Central memory CD8-positive, alpha-beta T cell (primary cell): ENCODE data around the gene MDFI.
A peak's percentile ranks its signal among the peaks of the same experiment; 100 is the strongest.

Experiments used
- ATAC-seq: fragments of 150-1000 bp; cut with Tn5 transposase; replicated peaks from 2 replicates; pipeline ENCODE4 v1.10.0; 2022; ENCODE audit warnings: mild to moderate bottlenecking, moderate FRiP score, moderate number of reproducible peaks; ENCODE audit not compliant: poor library complexity, severe bottlenecking; ENCODE audit errors: extremely low read depth
- DNase-seq, 2 donors: peaks; one replicate each; pipeline ENCODE4 v3.0.0; 2021; ENCODE audit warnings: low spot score in 2 of 2
- H3K27ac Mint-ChIP-seq: one replicate; pipeline ENCODE4 v1.8.0; 2022; ENCODE audit warnings: low read depth, mild to moderate bottlenecking, moderate library complexity, mixed read lengths
- H3K27me3 Mint-ChIP-seq: one replicate; pipeline ENCODE4 v1.8.0; 2022; ENCODE audit warnings: mixed read lengths
- H3K36me3 Mint-ChIP-seq: one replicate; pipeline ENCODE4 v1.8.0; 2022; ENCODE audit warnings: mild to moderate bottlenecking, moderate library complexity, mixed read lengths; ENCODE audit not compliant: insufficient read depth
- H3K4me1 Mint-ChIP-seq: one replicate; pipeline ENCODE4 v1.8.0; 2022; ENCODE audit warnings: mixed read lengths
- H3K4me3 Mint-ChIP-seq: one replicate; pipeline ENCODE4 v1.8.0; 2022; ENCODE audit warnings: mild to moderate bottlenecking, moderate library complexity, mixed read lengths
- H3K9me3 Mint-ChIP-seq: one replicate; pipeline ENCODE4 v1.8.0; 2022; ENCODE audit warnings: mixed read lengths

MDFI gene

DNA sequence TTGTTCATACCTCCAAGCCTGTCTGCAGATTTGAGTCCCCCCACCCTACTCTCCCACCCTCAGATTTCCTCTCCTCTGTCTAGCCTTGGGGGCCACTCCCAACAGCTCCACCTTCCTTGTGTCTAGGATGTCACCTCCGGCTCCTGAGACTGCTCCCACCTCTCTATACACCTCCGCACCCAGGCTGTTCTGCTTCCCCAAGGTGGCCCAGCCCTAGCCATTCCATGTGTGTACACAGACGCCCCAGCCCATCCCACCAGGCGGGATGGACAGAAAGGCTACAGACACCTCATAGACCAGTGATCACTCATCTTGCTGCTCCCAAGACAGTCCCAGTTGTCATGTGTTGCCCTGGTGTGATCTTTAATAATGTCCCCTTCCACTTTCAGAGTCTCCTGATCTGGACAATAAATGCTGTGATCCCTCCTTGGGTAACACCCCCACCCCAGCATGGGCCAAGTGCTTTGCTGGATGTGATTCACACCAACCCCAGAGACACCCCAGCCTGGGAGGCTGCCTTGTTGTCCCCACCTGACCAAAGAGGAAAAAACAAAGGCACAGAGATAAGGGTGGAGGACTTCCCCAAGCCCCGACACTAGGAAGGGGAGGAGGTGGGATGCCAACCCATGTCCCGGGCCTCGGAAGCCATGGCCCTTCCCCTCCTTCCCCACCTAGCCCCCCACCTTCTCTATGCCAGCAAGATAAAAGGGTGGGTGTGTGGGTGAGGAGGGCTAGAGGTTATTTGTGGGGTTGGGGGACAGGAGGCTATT lies 36.1 kb downstream of the MDFI start:
- H3K4me1 Mint-ChIP-seq, result no peaks in the 10 kb centered on the region
- no peak overlapping the region for H3K27ac Mint-ChIP-seq
- H3K27me3 Mint-ChIP-seq, result peaks cover 80% of the 10 kb centered on the region
- DNase-seq (no peak), ATAC-seq (no peak)
- H3K9me3 Mint-ChIP-seq, result no peaks in the 10 kb centered on the region
- H3K4me3 Mint-ChIP-seq, result no peak overlapping the region
- no peaks in the 10 kb centered on the region for H3K36me3 Mint-ChIP-seq

- ATAC-seq, result no peak
- Mint-ChIP-seq H3K27ac (no peak overlapping the region), H3K9me3 (no peaks in the 10 kb centered on the region)
Observed at GRCh38 chr6:41675176-41675775, 37.0 kb downstream of the MDFI start.

GRCh38 chr6:41675992-41676391 lies 37.7 kb downstream of the MDFI start:
- peaks cover 64% of the 10 kb centered on the region for H3K27me3 Mint-ChIP-seq
- ATAC-seq (no peak), DNase-seq (no peak)
- H3K27ac Mint-ChIP-seq, result no peak overlapping the region
- no peaks in the 10 kb centered on the region for H3K9me3 Mint-ChIP-seq
- H3K4me1 Mint-ChIP-seq, result no peaks in the 10 kb centered on the region
- no peak overlapping the region for H3K4me3 Mint-ChIP-seq
- no peaks in the 10 kb centered on the region for H3K36me3 Mint-ChIP-seq

More at GRCh38 chr6:41675176-41675775, 37.0 kb downstream of the MDFI start:
- no peak for DNase-seq
- H3K27me3 Mint-ChIP-seq, result peaks cover 71% of the 10 kb centered on the region
- no peaks in the 10 kb centered on the region for H3K4me1 Mint-ChIP-seq
- no peaks in the 10 kb centered on the region for H3K36me3 Mint-ChIP-seq
- no peak overlapping the region for H3K4me3 Mint-ChIP-seq

- no peak overlapping the region for H3K4me3 Mint-ChIP-seq
- H3K9me3 Mint-ChIP-seq, result no peaks in the 10 kb centered on the region
- H3K36me3 Mint-ChIP-seq, result no peaks in the 10 kb centered on the region
- H3K4me1 Mint-ChIP-seq, result no peaks in the 10 kb centered on the region
- DNase-seq, result no peak
- peaks cover 59% of the 10 kb centered on the region for H3K27me3 Mint-ChIP-seq
- H3K27ac Mint-ChIP-seq, result no peak overlapping the region
- ATAC-seq, result no peak
Observed at GRCh38 chr6:41676431-41676830, 38.2 kb downstream of the MDFI start.

GRCh38 chr6:41677124-41677921 lies 39.1 kb downstream of the MDFI start:
- DNase-seq (no peak), ATAC-seq (no peak)
- H3K4me1 Mint-ChIP-seq, result no peaks in the 10 kb centered on the region
- no peak overlapping the region for H3K4me3 Mint-ChIP-seq
- H3K27me3 Mint-ChIP-seq, result peaks cover 50% of the 10 kb centered on the region
- no peak overlapping the region for H3K27ac Mint-ChIP-seq
- H3K9me3 Mint-ChIP-seq, result no peaks in the 10 kb centered on the region
- H3K36me3 Mint-ChIP-seq, result no peaks in the 10 kb centered on the region

GRCh38 chr6:41678511-41679084 lies 40.3 kb downstream of the MDFI start:
- H3K4me1 Mint-ChIP-seq, result peaks cover 4% of the 10 kb centered on the region
- H3K4me3 Mint-ChIP-seq, result no peak overlapping the region
- H3K36me3 Mint-ChIP-seq, result no peaks in the 10 kb centered on the region
- no peak overlapping the region for H3K27ac Mint-ChIP-seq
- H3K27me3 Mint-ChIP-seq, result peaks cover 38% of the 10 kb centered on the region
- ATAC-seq, result no peak
- DNase-seq, result no peak
- no peaks in the 10 kb centered on the region for H3K9me3 Mint-ChIP-seq

- no peaks in the 10 kb centered on the region for H3K9me3 Mint-ChIP-seq
- no peak overlapping the region for H3K4me3 Mint-ChIP-seq
- peaks cover 27% of the 10 kb centered on the region for H3K27me3 Mint-ChIP-seq
- peak overlapping the region; percentile 47 for H3K27ac Mint-ChIP-seq
- H3K36me3 Mint-ChIP-seq, result no peaks in the 10 kb centered on the region
- DNase-seq, result no peak
- H3K4me1 Mint-ChIP-seq, result peaks cover 8% of the 10 kb centered on the region
- ATAC-seq, result no peak
Observed at GRCh38 chr6:41679696-41680095, 41.4 kb downstream of the MDFI start.

GRCh38 chr6:41680182-41680965 lies 42.1 kb downstream of the MDFI start:
- Mint-ChIP-seq H3K4me3 (no peak overlapping the region), H3K4me1 (peaks cover 8% of the 10 kb centered on the region), H3K9me3 (no peaks in the 10 kb centered on the region), H3K36me3 (no peaks in the 10 kb centered on the region), H3K27ac (peak overlapping the region; percentile 47), H3K27me3 (peaks cover 22% of the 10 kb centered on the region)
- DNase-seq, result no peak
- no peak for ATAC-seq

DNA sequence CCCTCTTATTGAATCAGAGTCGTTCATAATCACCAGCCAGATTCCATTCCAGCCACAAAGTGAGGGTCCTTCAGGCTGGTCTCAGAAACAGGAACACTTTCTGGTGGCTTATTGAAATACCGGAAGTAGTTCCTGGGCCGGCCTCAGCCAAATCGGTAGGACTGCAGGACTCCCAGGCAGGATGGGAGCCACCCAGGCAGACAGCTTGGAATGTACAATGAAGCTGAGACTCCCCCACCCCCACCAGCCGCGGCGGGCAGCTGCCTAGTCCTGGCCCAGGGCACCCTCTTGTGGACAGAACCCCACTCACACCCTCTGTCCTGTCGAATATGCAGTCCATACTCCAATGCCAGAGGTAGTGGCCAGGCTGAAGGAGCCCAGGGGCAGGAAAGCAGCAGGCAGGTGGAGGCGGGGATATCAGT lies 43.8 kb downstream of the MDFI start:
- H3K27ac Mint-ChIP-seq, result no peak overlapping the region
- peaks cover 6% of the 10 kb centered on the region for H3K27me3 Mint-ChIP-seq

GRCh38 chr6:41682497-41683272 lies 44.4 kb downstream of the MDFI start:
- H3K9me3 Mint-ChIP-seq, result no peaks in the 10 kb centered on the region
- peak overlapping the region; percentile 36 for H3K4me3 Mint-ChIP-seq
- DNase-seq (no peak), ATAC-seq (no peak)
- no peaks in the 10 kb centered on the region for H3K27me3 Mint-ChIP-seq
- peaks cover 4% of the 10 kb centered on the region for H3K36me3 Mint-ChIP-seq
- peaks cover 8% of the 10 kb centered on the region for H3K4me1 Mint-ChIP-seq
- no peak overlapping the region for H3K27ac Mint-ChIP-seq

More for the DNA sequence above, 43.8 kb downstream of the MDFI start:
- peak; percentile 53 for ATAC-seq
- Mint-ChIP-seq H3K4me3 (peak overlapping the region; percentile 27), H3K36me3 (peaks cover 1% of the 10 kb centered on the region), H3K4me1 (peaks cover 8% of the 10 kb centered on the region), H3K9me3 (no peaks in the 10 kb centered on the region)
- peak; percentile 39 to 40 for DNase-seq

DNA sequence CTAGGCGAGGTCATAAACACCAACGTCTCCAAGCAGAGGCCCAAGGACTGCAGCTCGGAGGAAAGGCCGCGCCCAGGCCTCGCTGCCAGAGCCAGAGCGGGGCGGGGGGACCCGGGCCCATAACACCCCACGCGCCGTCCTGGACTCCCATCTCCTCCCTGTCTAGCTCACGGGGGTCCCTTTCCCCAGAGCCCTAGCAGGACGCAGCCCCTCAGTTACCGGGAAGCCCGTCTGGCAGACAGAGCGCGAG lies 44.9 kb downstream of the MDFI start:
- Mint-ChIP-seq H3K27me3 (no peaks in the 10 kb centered on the region), H3K9me3 (no peaks in the 10 kb centered on the region), H3K27ac (no peak overlapping the region), H3K4me3 (peak overlapping the region; percentile 36), H3K36me3 (peaks cover 4% of the 10 kb centered on the region), H3K4me1 (peaks cover 8% of the 10 kb centered on the region)
- no peak for DNase-seq
- ATAC-seq, result no peak
